ENCODE results near the gene SGMS1.

Gene SGMS1

DNA sequence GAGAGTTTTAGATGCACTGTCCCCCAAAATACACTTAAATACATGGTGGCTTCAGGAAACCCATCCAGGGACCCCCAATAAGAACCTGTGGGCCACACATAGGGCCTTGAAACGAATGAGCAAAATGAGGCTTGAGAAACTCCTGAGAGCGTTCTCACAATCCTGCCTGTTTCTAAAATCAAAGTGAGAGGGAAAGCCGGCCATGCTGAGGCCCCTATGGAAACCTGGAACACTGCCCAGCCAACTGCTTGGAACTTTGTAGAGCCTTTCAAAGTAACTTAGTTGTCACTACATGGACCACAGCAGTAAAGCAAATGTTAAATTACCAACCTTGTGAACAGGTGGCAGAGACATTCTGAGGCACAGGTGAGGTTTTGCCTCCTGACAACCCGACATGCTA, 13.4 kb downstream of the SGMS1 start:
- no peak for DNase-seq (ENCODE audit: low spot score)

DNA sequence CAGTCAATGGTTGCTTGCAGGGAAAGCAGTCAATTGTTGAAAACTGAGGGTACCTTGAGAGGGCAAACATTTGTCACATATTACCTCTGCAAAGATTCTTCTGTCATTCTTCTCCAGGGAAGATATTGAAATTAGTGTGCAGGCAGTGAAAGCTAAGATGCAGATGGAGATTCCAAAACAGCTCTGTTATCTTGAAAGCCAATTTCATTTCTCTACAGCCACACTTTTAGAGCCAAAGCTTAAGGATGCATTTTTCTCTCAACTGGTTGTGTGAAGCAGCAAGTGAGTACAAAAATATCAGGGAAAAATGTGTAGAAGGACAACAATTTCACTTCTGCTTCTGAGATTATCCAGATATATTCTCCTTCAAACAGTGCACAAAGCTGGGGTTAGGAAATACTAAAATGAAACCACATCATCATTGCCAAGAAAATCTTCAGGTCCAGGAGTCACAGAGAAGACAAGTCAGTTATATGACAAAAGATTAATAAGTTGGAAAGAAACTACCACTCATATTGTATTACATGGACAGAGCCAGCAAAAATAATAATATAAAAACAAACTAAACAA, 16.3 kb downstream of the SGMS1 start:
- DNase-seq (ENCODE audit: low spot score): no peak

DNA sequence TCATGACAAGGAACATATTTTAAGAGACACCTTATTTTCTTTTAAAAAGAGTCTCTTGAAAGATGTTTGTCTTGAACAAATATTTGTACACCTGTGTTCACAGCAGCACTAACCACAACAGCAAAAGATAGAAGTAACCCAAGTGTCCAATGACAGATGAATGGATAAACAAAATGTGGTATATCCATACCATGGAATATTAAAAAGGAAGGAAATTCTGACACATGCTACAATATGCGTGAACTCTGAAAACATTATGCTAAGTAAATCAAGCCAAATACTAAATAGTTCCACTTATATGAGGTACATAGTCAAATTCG, 17.8 kb downstream of the SGMS1 start:
- DNase-seq (ENCODE audit: low spot score): no peak

DNA sequence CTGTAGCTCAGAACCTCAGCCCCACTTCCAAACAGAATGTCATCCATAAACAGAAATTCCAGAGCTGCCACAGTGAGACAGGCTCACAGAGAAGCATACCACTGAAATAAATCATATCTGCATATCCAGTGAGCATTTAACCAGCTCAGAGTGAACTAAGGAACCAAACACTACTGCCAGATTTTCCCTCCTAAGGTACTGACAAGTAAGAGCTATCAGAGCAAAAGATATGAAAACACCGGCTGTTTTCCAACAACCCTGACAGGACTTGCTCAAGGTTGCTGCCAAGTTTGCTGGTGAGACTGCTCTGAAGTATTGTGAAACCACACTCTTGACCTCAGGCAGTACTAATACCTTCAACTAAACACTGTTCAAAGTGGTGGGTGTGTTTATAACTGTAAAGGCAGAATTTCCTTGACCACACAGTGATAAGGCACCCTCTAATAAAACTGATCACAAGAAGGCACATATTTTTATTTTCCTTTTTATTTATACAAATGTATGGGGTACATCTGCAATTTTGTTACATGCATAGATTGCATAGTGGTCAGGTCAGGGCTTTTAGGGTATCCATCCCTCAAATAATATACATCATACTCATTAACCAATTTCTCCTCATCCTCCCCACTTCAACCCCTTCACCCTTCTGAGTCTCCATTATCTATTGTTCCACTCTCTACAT, 18.3 kb downstream of the SGMS1 start:
- DNase-seq (ENCODE audit: low spot score): no peak

DNA sequence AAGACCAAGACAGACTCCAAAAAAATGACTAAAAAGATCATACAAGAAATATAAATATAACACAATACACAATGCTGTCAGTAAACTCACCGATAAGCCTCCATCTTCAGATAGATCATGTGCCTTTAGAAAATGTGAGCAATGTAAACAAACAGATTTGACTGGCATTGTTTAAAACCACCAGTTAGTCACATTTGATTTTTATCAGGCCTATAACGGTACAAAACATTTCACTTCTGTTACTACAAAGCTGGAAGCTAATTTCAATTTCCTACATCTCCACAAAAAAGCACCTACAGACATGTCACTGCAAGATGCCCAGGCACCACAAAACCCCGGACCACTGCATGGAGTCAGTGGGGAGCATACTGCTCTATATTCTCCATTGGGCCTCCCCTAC, 18.9 kb downstream of the SGMS1 start:
- no peak for DNase-seq (ENCODE audit: low spot score)

DNA sequence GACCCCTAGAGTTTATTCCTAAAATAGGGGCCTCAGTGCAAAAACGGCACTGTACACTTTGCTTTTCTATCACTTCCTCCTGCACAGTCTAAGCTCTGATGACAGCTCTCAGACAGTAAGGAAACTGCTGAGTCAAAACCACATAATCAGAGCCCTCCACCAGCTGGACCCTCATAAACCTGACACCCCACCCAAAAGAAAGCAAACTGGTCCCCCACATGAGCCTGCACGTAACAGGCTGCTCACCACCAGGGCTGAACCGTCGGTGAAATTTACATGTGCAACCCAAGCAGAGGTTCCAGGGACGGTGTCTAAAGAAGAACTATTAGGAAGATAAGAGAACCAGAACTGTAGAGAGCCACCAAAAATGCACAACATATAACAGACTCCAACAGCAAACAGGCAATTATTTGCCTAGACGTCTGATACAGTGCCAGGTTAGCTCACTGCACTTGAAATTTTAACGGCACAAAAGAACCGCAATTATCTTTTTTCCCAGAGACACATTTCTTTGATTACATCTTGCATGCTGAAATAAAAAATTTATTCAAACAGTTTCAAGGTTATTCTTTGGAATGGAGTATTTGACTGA, 19.6 kb downstream of the SGMS1 start:
- DNase-seq (ENCODE audit: low spot score): no peak

DNA sequence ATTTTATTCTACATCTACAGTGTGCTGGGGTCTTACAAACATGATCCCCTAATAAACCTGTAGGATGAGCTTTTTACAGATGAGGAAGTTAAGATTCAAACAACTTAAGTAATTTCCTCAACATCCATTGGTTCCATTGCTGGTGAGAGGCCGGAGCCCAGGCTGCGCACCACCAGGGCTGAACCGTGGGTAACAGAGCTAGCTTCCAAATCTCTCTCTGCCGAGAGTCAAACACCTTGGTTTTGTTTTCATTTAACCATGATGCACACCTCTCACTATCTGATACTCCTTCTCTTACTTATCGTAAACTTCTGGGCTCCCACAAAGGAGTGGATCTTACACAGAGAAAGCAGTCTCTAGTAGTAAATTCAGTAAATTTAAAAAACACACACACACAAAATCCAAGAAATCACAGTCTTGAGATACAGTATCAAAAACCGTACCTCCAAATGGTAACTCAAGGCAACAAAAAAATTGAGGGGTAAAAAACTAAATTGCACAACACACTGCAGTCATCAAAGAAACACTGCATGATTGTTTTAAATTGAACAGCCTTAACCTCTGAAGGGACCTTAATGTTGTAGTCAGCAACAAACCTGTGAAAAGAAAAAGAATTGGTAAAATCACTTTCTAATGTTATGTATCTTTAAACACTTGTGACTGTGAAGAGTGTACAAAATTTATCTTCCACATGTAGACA, 20.5 kb downstream of the SGMS1 start:
- no peak for DNase-seq (ENCODE audit: low spot score)

DNA sequence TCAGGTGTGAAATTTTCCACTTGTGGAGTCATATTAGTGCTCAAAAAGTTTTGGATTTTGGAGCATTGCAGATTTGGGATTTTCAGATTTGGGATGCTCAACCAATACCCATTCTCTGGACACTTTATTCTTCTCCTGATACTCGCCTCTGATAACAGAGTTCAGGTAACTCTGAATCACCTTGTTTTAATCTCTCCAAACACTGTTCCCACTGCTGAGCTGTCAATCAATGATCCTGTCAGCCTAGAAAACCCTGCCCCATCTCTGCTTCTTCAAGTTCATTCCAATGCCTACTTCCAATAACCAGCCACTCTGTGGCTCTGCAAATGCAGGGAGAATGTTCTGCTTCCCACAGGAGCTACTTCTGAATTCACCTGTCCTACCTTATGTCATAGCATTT, 21.8 kb downstream of the SGMS1 start:
- no peak for DNase-seq (ENCODE audit: low spot score)

DNA sequence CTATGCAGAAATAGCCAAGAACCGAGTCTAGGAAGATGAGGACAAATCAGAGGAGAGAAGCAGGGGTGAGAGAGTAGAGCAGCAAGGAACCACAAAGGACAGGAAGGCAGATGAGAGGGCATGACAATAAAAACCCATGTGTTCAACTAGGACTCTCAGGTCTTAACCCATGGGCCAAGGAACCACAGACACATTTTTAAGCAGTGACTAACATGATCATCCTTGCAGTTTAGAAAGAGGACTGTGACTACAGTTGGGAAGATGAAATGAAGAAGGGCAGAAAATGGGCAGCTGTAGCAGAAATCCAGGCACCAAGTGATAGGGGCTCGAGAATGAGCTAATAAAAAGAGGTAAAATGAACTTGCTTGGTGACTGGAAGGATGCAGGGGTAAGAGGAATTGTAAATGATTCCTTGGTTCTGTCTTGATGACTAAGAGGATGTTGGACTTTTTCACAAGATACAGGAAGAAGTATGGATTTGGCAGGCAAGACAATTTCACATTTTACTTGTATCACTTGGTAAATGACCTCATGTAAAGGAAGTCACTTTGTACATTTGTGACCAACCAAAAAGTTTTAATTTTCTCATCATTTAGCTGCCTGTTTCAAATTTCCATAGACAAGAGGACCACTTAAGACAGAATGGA, 22.8 kb downstream of the SGMS1 start:
- DNase-seq (ENCODE audit: low spot score): no peak

DNA sequence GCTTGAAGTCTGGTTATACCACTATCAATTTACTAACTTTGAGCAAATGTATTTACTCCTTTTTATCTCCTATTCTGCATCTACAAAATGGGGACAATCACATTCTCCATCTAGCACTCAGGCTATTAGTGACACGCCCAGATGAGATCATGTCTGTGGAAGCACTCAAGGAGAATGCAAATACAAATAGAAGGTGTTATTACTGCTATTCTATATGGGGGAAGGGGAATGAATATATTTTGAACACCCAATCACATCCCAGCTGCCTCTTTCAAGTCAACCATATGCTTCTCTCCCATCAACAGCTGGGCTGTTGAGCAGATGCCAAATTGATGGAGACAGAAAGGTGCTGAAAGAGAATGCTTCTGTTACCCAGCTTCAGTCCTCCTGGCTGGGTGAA, 23.5 kb downstream of the SGMS1 start:
- no peak for DNase-seq (ENCODE audit: low spot score)

DNA sequence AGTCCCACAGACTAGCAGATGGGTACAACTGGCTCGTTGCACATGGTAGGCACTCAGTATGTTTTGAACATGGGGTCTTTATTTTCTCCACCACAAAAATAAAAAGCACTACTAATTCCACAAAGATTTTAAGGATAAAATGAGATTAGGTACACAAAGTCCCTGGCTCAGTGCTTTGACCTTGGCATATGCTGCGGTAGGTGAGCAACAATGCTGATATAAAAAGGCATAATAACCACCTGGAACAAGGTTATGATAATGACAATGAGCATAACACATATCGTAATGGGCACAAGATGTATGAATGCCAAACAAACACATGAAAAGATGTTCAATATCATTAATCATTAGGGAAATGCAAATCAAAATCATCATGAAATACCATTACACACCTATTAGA, 26.9 kb downstream of the SGMS1 start:
- DNase-seq (ENCODE audit: low spot score): no peak

DNA sequence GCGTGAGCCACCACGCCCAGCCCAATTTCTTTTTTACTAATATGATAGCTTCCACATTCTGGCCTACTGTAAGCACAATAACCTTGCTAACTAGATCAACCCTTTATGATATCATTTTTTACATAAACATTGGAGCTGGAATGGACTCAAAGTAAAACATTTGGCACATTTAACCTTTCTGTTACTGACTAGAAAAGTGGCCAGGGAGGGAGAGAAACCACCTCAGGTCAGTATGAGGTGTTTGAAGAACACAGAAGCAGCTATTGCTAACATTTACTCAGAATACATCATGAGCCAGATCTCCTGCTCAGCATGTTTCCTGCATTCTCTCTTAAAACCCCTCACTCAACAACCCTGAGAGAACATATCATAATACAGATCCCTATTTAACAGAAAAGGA, 27.3 kb downstream of the SGMS1 start:
- no peak for DNase-seq (ENCODE audit: low spot score)

DNA sequence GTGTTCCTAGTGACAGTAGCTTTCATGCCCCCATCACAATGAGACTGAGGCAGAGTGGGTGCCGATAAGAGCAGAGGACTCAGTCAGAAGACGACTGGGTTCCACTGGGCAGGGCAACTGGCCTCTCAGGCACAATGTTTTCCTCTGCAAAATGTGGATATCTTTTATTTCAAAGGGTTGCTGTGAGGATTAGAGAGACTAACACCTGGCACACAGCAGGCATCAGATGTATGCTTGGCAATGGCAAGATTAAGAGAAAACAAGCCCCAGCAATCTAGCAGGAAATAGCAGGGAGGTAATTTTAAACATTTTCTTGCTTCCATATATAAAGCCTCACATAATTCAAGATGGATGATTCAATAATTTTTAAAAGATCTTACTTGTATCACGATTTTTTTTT, 28.0 kb downstream of the SGMS1 start:
- DNase-seq (ENCODE audit: low spot score): no peak

DNA sequence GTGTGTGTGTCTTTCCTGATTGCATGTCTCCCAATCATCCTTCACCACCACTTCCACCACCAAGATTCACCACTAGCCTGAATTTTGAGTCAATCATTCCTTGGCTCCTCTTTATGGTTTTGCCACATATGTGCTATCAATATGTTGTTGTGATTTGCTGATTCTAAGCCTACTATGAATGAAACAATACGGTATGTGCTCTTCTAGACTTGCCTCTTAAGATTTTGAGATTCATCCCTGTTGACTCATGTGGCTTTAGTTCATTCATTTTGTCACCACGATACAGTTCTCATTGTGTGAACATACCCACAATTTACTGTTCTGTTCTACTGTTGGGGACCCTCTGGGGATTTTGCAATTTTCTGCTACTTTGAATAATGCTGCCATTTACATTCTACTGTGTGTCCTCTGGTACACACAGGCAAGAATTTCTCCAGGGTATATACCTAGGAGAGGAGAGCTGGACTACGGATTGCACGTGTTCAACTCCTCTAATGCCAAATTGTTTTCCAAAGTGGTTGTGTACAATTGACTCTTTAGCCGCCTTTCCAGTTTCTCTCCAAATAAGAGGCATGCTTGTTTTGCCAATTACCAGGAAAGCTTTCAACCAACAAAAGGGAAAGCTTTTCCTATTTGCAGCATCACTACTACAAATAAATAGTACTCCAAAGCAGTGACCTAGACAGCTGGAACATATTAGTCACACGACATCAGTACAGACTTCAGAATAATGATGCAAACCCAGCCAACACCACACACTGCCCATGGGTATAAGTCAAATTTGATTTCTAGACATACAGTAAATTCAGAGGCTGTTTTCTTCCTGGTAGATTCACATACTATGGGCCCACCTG, 30.0 kb downstream of the SGMS1 start:
- no peak for DNase-seq (ENCODE audit: low spot score)

DNA sequence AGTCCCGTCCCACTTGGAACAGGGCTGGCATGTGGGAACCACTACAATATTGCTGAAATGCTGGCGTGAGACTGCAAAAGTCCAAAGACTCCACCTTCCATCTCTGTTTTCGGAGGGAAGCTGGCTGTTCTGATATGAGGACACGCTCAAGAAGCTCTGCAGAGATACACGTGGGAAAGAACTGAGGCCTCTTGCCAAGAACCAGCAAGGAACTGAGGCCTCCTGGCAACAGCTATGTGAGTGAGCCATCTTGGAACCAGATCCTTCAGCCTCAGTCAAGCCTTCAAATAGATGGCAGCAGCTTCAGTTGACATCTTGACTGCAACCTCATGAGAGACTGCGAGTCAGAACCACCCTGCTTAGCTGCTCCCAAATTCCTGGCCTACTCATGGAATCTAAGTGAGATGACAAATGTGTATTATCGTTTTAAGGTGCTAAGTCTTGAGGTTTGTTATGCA, 30.8 kb downstream of the SGMS1 start:
- DNase-seq (ENCODE audit: low spot score): no peak

DNA sequence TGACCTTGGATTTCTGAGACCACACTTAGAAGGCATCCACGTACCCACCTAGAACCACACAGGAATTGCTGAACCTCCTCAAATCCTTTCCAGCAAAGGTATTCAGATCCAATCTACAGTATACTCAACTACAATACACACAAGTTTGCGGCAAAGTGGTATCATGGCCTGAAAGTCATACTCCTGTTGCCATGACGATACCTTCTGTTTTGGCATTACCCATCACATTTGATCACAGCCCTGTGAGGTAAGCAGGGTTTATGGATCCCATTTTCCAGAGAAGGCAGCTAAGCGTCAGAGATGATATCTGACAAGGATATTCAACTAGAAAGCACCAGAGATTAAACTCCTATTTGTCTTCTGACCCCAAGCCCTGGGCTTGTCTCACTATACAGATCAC, 32.8 kb downstream of the SGMS1 start:
- no peak for DNase-seq (ENCODE audit: low spot score)

DNA sequence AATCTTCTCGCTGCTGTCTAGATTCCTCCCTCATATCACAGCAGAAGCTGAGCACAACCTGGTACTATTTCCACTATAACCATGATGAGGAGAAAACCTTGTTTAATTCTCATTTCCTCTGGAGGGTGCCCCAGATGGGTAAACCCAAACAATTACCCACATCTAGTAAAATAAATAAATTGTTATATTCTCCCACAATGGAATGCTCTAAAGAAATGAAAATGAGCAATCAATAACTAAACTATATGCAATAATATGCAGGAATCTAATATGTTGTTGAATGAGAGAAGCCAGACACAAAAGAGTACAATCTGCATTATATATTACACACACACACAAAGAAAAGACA, 37.0 kb downstream of the SGMS1 start:
- DNase-seq (ENCODE audit: low spot score): no peak

DNA sequence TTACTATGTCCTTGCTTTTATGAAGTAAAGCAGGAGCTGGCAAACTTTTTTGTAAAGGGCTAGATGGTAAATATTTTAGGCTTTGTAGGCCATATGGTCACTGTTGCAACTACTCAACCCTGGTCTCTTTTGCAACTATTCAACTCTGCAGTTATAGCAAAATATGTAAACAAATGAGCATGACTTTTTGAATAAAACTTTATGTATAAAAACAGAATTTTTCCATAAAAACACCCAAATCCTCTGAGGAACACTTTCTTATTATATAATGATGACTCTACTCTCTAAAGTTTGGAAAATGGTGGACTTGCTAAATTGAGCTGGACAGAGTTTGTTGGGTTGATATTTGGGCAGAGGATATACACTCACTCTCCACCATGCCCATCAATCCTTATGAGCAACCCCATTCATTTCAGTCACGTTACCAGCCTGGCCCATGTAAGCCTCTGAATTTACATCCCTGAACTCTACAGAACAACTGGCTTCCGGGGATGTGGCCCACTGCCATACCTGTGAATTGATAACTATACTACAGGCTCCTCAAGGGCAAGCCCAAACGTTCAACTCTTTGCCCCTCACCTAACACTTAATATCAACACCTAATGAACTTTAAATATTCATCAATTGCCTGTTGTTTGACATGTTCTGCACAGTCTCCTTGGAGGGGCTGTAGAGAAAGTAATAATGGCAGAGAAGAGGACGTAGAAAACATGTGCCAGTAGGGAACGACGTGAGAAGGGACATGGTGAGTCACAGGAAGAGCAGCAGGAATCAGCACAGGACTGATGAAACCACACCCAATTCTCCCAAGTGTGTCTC, 37.6 kb downstream of the SGMS1 start:
- no peak for DNase-seq (ENCODE audit: low spot score)

DNA sequence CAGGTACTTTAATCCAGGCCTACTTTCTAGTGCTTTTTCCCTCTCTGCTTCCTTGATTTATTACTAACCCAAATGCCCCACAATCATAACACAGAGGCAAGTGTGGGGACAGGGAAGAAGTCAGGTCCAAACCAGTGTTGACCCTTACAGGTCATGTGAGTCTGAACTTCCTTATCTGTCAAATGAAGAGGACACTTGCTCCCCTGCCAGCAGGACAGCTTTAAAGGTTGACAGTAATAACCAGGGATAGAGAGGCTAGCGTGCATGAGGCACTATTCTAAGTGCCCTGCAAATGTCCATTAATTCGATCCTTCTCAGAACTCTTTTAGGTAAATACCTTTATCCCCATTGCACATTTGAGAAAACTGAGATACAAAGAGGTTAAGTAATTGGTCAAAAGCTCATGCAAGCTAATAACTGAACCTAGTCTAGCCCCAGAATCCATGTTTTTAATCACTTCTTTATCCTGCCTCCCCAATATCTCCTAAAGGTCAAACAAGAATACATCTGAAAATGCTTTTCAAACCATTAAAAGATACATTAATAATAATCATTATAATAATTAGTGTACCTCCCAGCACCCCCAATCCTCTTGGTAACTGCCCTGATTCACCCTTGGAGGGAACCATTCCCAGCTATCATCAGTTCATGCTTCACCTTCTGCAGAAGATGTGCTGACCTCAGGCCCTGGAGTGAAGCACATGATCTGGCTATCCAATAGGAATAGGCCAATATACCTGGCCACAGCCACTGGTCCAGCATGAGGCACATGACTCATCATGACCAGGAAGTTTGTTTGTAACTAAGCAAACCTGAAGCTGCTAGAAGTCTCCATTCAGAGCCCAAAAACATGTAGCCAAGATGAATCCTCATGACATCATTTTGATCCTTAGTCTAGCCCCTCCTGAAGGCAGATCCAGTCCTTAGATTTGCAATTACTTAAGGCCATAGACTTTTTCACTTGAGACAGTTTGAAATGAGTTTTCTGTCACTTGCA, 40.7 kb downstream of the SGMS1 start:
- no peak for DNase-seq (ENCODE audit: low spot score)

DNA sequence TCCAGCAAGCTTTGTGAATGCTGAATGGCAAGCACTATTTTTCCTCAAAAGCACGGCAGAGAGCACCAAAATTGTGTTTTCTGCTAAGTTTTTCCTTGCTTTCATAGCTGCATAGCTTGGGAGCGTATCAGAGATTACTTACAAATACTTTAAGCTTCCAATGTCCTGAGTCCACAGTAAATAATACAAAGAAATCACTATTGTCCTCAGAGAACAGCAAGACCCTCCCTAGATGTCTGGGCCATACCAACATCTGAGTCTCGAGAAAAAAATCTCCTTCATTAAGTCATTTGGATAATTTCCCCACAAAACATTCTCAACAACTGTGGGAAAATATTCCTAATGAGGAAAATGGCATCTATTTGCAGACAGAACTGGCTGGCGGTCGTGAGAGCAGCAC, 41.7 kb downstream of the SGMS1 start:
- no peak for DNase-seq (ENCODE audit: low spot score)

Data from iPS-NIHi11 (cell line).